HEK293T (cell line): Measurements from ENCODE around the gene ZDHHC4.
A peak's percentile ranks its signal among the peaks of the same experiment; 100 is the strongest.
"Not testable (repeated sequence)": the region's sequence is repeated elsewhere in the genome, so short reads cannot be mapped to it uniquely, and the experiment has no call there.

Experiments
- CTCF ChIA-PET: fragments of 350-600 bp; formaldehyde crosslinking; extraction: SDS; loops from one replicate; lab custom pipeline; 2021; ENCODE audit warnings: antibody characterized with exemption, inconsistent platforms; lab: Yijun Ruan, JAX
- POLR2A ChIA-PET: fragments of 350-600 bp; formaldehyde crosslinking; extraction: SDS; loops from one replicate; lab custom pipeline; 2020; ENCODE audit warnings: antibody characterized with exemption, inconsistent platforms; lab: Yijun Ruan, JAX
- DNase-seq: peaks from one replicate; pipeline ENCODE4 v3.0.0; 2012; ENCODE audit warnings: mixed read lengths; ENCODE audit errors: extremely low spot score
- ARNT ChIP-seq: fragments of 450-650 bp; IDR thresholded peaks from 2 replicates; pipeline ENCODE4 v1.6.1; 2017; ENCODE audit warnings: mild to moderate bottlenecking
- BHLHE40 ChIP-seq: fragments of 450-650 bp; IDR thresholded peaks from 2 replicates; pipeline ENCODE4 v1.6.1; 2016; ENCODE audit warnings: mild to moderate bottlenecking, moderate library complexity, borderline replicate concordance
- CTBP1 ChIP-seq: fragments of 450-650 bp; IDR thresholded peaks from 2 replicates; pipeline ENCODE4 v1.6.1; 2016; ENCODE audit warnings: borderline replicate concordance
- ELF4 ChIP-seq: fragments of 450-650 bp; IDR thresholded peaks from 2 replicates; pipeline ENCODE4 v1.6.1; 2017; ENCODE audit warnings: antibody characterized with exemption
- FOXA1 ChIP-seq: fragments of 450-650 bp; IDR thresholded peaks from 2 replicates; pipeline ENCODE4 v1.6.1; 2016; ENCODE audit warnings: mild to moderate bottlenecking
- FOXK2 ChIP-seq: fragments of 450-650 bp; IDR thresholded peaks from 2 replicates; pipeline ENCODE4 v1.6.1; 2016; ENCODE audit warnings: mild to moderate bottlenecking
- FOXM1 ChIP-seq: fragments of 450-650 bp; IDR thresholded peaks from 2 replicates; pipeline ENCODE4 v1.6.1; 2017; ENCODE audit warnings: mild to moderate bottlenecking, borderline replicate concordance
- HDGF ChIP-seq: fragments of 450-650 bp; IDR thresholded peaks from 2 replicates; pipeline ENCODE4 v1.6.1; 2017; ENCODE audit warnings: antibody characterized with exemption, borderline replicate concordance
- L3MBTL2 ChIP-seq: fragments of 450-650 bp; conservative IDR thresholded peaks from 2 replicates; pipeline ENCODE4 v1.6.1; 2016; ENCODE audit warnings: mild to moderate bottlenecking
- LEF1 ChIP-seq: fragments of 450-650 bp; IDR thresholded peaks from 2 replicates; pipeline ENCODE4 v1.6.1; 2017; ENCODE audit warnings: mild to moderate bottlenecking, borderline replicate concordance
- NFRKB ChIP-seq: fragments of 450-650 bp; IDR thresholded peaks from 2 replicates; pipeline ENCODE4 v1.6.1; 2016; ENCODE audit warnings: mild to moderate bottlenecking, moderate library complexity
- PKNOX1 ChIP-seq: fragments of 450-650 bp; IDR thresholded peaks from 2 replicates; pipeline ENCODE4 v1.6.1; 2016
- SP1 ChIP-seq: fragments of 450-650 bp; IDR thresholded peaks from 2 replicates; pipeline ENCODE4 v1.6.1; 2017
- SUZ12 ChIP-seq: fragments of 450-650 bp; IDR thresholded peaks from 2 replicates; pipeline ENCODE4 v1.6.1; 2016; ENCODE audit warnings: mild to moderate bottlenecking
- TARDBP ChIP-seq: fragments of 450-650 bp; IDR thresholded peaks from 2 replicates; pipeline ENCODE4 v1.6.1; 2016
- ZNF384 ChIP-seq: fragments of 450-650 bp; IDR thresholded peaks from 2 replicates; pipeline ENCODE4 v1.6.1; 2016

The ZDHHC4 gene

GRCh38 chr7:6575281-6576023, 1.8 kb upstream of the ZDHHC4 start:
- POLR2A ChIA-PET, result interaction anchor here (1.0 to 1.5 kb wide), 4 partner anchors 14 to 59 kb away, joined by 4 to 6 read pairs (median 4); partner anchors contain the start of gene INTS15
- CTCF ChIA-PET, result interaction anchor here (0.6 to 2.0 kb wide), 5 partner anchors 13 to 67 kb away, joined by 3 to 8 read pairs (median 3); no protein-coding TSS in a partner anchor
- TF ChIP-seq LEF1 (no peak), TARDBP (no peak), NFRKB (no peak), PKNOX1 (0 out of 2 replicates have a peak, but pooled peaks have one; percentile 19), ELF4 (no peak), SUZ12 (no peak), HDGF (no peak), SP1 (no peak), FOXM1 (no peak)

GRCh38 chr7:6576024-6576866, 1.0 kb upstream of the ZDHHC4 start:
- ChIA-PET POLR2A (interaction anchor here (1.0 to 1.5 kb wide), 4 partner anchors 14 to 71 kb away, joined by 3 to 5 read pairs (median 4); partner anchors contain the start of gene INTS15), CTCF (interaction anchor here (0.6 to 2.0 kb wide), 5 partner anchors 14 to 68 kb away, joined by 3 to 8 read pairs (median 4); no protein-coding TSS in a partner anchor)
- DNase-seq, result peak; percentile 35
- TF ChIP-seq SUZ12, result no peak
- TF ChIP-seq PKNOX1, result no peak
- TF ChIP-seq L3MBTL2, result no peak
- TF ChIP-seq FOXA1, result no peak
- TF ChIP-seq FOXM1, result no peak
- TF ChIP-seq ARNT, result no peak
- TF ChIP-seq BHLHE40, result no peak
- no peak for TF ChIP-seq LEF1
- TF ChIP-seq FOXK2, result no peak
- TF ChIP-seq NFRKB, result no peak
- no peak for TF ChIP-seq ZNF384
- no peak for TF ChIP-seq TARDBP
- no peak for TF ChIP-seq SP1
- TF ChIP-seq ELF4, result no peak
- no peak for TF ChIP-seq CTBP1

More at GRCh38 chr7:6575281-6576023, 1.8 kb upstream of the ZDHHC4 start:
- no peak for DNase-seq

GRCh38 chr7:6576867-6577368, 336 bp upstream of the ZDHHC4 start:
- peak; percentile 83; the same call in 1 of the 2 replicates for TF ChIP-seq ZNF384
- CTCF ChIA-PET, result interaction anchor here (1.6 kb wide), 1 partner anchor 18 kb away, joined by 8 read pairs; no protein-coding TSS in a partner anchor
- not testable (repeated sequence) for DNase-seq
- POLR2A ChIA-PET, result interaction anchor here (0.5 to 1.6 kb wide), 6 partner anchors 8 to 220 kb away, joined by 3 to 5 read pairs (median 3); no protein-coding TSS in a partner anchor

GRCh38 chr7:6578114-6579084, 1.1 kb downstream of the ZDHHC4 start:
- CTCF ChIA-PET, result interaction anchor here (1.5 to 1.6 kb wide), 2 partner anchors 11 to 20 kb away, joined by 7 to 8 read pairs; partner anchors contain the start of gene INTS15
- DNase-seq, result no peak
- no peak for TF ChIP-seq SP1
- no peak for TF ChIP-seq ELF4
- TF ChIP-seq FOXK2, result no peak
- no peak for TF ChIP-seq HDGF
- no peak for TF ChIP-seq FOXA1
- no peak for TF ChIP-seq ARNT
- no peak for TF ChIP-seq L3MBTL2
- no peak for TF ChIP-seq TARDBP
- TF ChIP-seq ZNF384, result no peak
- TF ChIP-seq NFRKB, result no peak
- no peak for TF ChIP-seq LEF1
- TF ChIP-seq CTBP1, result no peak
- TF ChIP-seq FOXM1, result no peak
- TF ChIP-seq SUZ12, result no peak
- TF ChIP-seq PKNOX1, result no peak
- no peak for TF ChIP-seq BHLHE40
- POLR2A ChIA-PET, result interaction anchor here (0.9 to 1.6 kb wide), 5 partner anchors 10 to 58 kb away, joined by 3 to 9 read pairs (median 4); partner anchors contain the start of gene INTS15

- ChIA-PET POLR2A (no interaction called here), CTCF (no interaction called here)
- no peak for DNase-seq
- no peak for TF ChIP-seq FOXK2
- TF ChIP-seq HDGF, result no peak
- TF ChIP-seq LEF1, result no peak
- TF ChIP-seq BHLHE40, result no peak
- TF ChIP-seq ARNT, result no peak
- no peak for TF ChIP-seq SP1
- TF ChIP-seq CTBP1, result no peak
- no peak for TF ChIP-seq FOXA1
- TF ChIP-seq PKNOX1, result no peak
- TF ChIP-seq ZNF384, result no peak
- no peak for TF ChIP-seq FOXM1
- TF ChIP-seq NFRKB, result no peak
- no peak for TF ChIP-seq TARDBP
- no peak for TF ChIP-seq L3MBTL2
- TF ChIP-seq SUZ12, result no peak
- no peak for TF ChIP-seq ELF4
These were observed 2.2 kb downstream of the ZDHHC4 start for GRCh38 chr7:6579446-6579845.

GRCh38 chr7:6585746-6586432, 8.6 kb downstream of the ZDHHC4 start:
- POLR2A ChIA-PET, result not testable (repeated sequence)

More at GRCh38 chr7:6585746-6586432, 8.6 kb downstream of the ZDHHC4 start:
- DNase-seq, CTCF ChIA-PET: not testable (repeated sequence)
